Astrocyte (in vitro differentiated cells and primary cell): ENCODE measurements around the gene CEP63.
"Not testable (repeated sequence)": the region's sequence is repeated elsewhere in the genome, so short reads cannot be mapped to it uniquely, and the experiment has no call there.

ENCODE experiments used
- EZH2 ChIP-seq: IDR thresholded peaks from 2 replicates; pipeline ENCODE4 v1.6.1; 2012; ENCODE audit warnings: mild to moderate bottlenecking, low read length, inconsistent platforms; ENCODE audit not compliant: insufficient read depth
- TF ChIP-seq, protein P1 (sequence below): IDR thresholded peaks from 2 replicates; pipeline ENCODE4 v1.5.1; 2011; ENCODE audit warnings: low read depth, mild to moderate bottlenecking, inconsistent platforms, low read length, moderate library complexity; ENCODE audit not compliant: insufficient read depth

DNA sequence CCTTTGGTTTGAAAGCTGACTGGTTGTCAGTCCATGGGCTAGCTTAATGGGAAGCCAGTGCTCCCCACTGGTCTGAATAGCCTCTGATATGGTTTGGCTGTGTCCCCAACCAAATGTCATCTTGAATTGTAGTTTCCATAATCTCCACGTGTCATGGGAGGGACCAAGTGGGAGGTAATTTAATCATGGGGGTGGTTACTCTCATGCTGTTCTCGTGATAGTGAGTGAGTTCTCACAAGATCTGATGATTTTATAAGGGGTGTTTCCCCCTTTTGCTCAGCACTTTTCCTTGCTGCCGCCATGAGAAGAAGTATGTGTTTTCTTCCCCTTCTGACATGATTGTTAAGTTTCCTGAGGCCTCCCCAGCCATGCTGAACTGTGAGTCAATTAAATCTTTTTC, 109.1 kb downstream of the CEP63 start:
- TF ChIP-seq, protein P1, sequence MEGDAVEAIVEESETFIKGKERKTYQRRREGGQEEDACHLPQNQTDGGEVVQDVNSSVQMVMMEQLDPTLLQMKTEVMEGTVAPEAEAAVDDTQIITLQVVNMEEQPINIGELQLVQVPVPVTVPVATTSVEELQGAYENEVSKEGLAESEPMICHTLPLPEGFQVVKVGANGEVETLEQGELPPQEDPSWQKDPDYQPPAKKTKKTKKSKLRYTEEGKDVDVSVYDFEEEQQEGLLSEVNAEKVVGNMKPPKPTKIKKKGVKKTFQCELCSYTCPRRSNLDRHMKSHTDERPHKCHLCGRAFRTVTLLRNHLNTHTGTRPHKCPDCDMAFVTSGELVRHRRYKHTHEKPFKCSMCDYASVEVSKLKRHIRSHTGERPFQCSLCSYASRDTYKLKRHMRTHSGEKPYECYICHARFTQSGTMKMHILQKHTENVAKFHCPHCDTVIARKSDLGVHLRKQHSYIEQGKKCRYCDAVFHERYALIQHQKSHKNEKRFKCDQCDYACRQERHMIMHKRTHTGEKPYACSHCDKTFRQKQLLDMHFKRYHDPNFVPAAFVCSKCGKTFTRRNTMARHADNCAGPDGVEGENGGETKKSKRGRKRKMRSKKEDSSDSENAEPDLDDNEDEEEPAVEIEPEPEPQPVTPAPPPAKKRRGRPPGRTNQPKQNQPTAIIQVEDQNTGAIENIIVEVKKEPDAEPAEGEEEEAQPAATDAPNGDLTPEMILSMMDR: not testable (repeated sequence)
- not testable (repeated sequence) for TF ChIP-seq EZH2
